GM12878 (cell line): ENCODE data around the gene POU2F3. TPM values are rescaled to one million over a fixed set of nuclear protein-coding genes. Genes with fewer than 3 reads are reported as not detected.

Experiments used
- ATAC-seq: fragments of 200-7000 bp; cut with Tn5 transposase; 3 replicates; pipeline ENCODE4 v1.9.1; 2020; ENCODE audit warnings: mild to moderate bottlenecking, moderate library complexity
- BruUV-seq: library from RNA; stranded (reverse); fragments of 400-500 nt; replicated peaks from 2 replicates; lab custom pipeline; 2021; lab: Mats Ljungman, UMichigan
- CTCF ChIA-PET: fragments of 300-600 bp; sonication (Branson Sonifier 250); formaldehyde crosslinking; extraction: SDS; loops from one replicate; lab custom pipeline; 2021; ENCODE audit warnings: inconsistent platforms; lab: Yijun Ruan, JAX
- POLR2A ChIA-PET: fragments of 350-600 bp; formaldehyde crosslinking; extraction: SDS; loops from one replicate; lab custom pipeline; 2021; ENCODE audit warnings: inconsistent platforms; lab: Charles Lee
- RAD21 ChIA-PET: fragments of 300-600 bp; sonication (Branson Sonifier 250); formaldehyde crosslinking; loops from one replicate; lab custom pipeline; 2023; ENCODE audit warnings: antibody characterized with exemption; ENCODE audit not compliant: unreplicated experiment; lab: Charles Lee
- SMC1A ChIA-PET: fragments of 300-600 bp; sonication (Branson Sonifier 250); formaldehyde crosslinking; loops from one replicate; lab custom pipeline; 2023; ENCODE audit not compliant: unreplicated experiment, uncharacterized antibody; lab: Charles Lee
- DNase-seq: peaks from one replicate; pipeline ENCODE4 v3.0.0-alpha.2; 2011; ENCODE audit warnings: low read depth, low spot score
- FAIRE-seq: peaks from 3 replicates; lab custom pipeline; 2011; peaks lifted over from hg19 to GRCh38; lab: Jason Lieb, UNC
- H2AFZ ChIP-seq: 2 replicates; pipeline ENCODE4 v1.6.0; 2011; ENCODE audit warnings: low read depth, low read length, control low read depth; ENCODE audit not compliant: control insufficient read depth
- H3K27ac ChIP-seq: 2 replicates; pipeline ENCODE4 v1.5.1; 2011; ENCODE audit warnings: control low read depth; ENCODE audit not compliant: control insufficient read depth, insufficient read depth
- H3K27me3 ChIP-seq, 2 experiments: replicated peaks in 1 of 2; 2 replicates each; pipeline versions ENCODE4 v1.6.0 to v1.6.1; 2011; ENCODE audit warnings: low read length in 1 of 2; ENCODE audit not compliant: control insufficient read depth in 2 of 2, insufficient read depth in 2 of 2
- H3K36me3 ChIP-seq, 2 experiments: 2 replicates each; pipeline ENCODE4 v1.5.1; 2011; ENCODE audit warnings: low read length in 1 of 2; ENCODE audit not compliant: control insufficient read depth in 2 of 2, insufficient read depth in 2 of 2
- H3K4me1 ChIP-seq: 2 replicates; pipeline ENCODE4 v1.6.1; 2011; ENCODE audit warnings: mild to moderate bottlenecking, low read length, moderate library complexity, mixed read lengths; ENCODE audit not compliant: control insufficient read depth, insufficient read depth
- H3K4me2 ChIP-seq: 2 replicates; pipeline ENCODE4 v1.6.0; 2011; ENCODE audit warnings: control low read depth; ENCODE audit not compliant: control insufficient read depth, insufficient read depth
- H3K4me3 ChIP-seq: fragments of 200-600 bp; sonication (generic); 2 replicates; pipeline ENCODE4 v1.5.1; 2016
- H3K79me2 ChIP-seq: 2 replicates; pipeline ENCODE4 v1.6.0; 2011; ENCODE audit warnings: low read length; ENCODE audit not compliant: control insufficient read depth, insufficient read depth
- H3K9ac ChIP-seq: 2 replicates; pipeline ENCODE4 v1.8.0; 2011; ENCODE audit warnings: low read length, control low read depth, mixed read lengths; ENCODE audit not compliant: control insufficient read depth, insufficient read depth
- H3K9me3 ChIP-seq: replicated peaks from 3 replicates; pipeline ENCODE4 v1.5.1; 2011; ENCODE audit warnings: mild to moderate bottlenecking, low read length; ENCODE audit not compliant: control insufficient read depth, insufficient read depth
- H4K20me1 ChIP-seq: 2 replicates; pipeline ENCODE4 v1.6.0; 2011; ENCODE audit not compliant: control insufficient read depth, insufficient read depth
- ATF2 ChIP-seq: IDR thresholded peaks from 2 replicates; pipeline ENCODE4 v1.6.1; 2012; ENCODE audit warnings: low read length, inconsistent platforms
- ATF3 ChIP-seq: IDR thresholded peaks from 2 replicates; pipeline ENCODE4 v1.6.1; 2011; ENCODE audit warnings: low read depth, mild to moderate bottlenecking, low read length, moderate library complexity, borderline replicate concordance; ENCODE audit errors: extremely low read depth
- BMI1 ChIP-seq: fragments of 450-650 bp; IDR thresholded peaks from 2 replicates; pipeline ENCODE4 v1.6.1; 2016; ENCODE audit warnings: mild to moderate bottlenecking, moderate library complexity, borderline replicate concordance
- FOXM1 ChIP-seq: IDR thresholded peaks from 2 replicates; pipeline ENCODE4 v1.6.1; 2012; ENCODE audit warnings: low read depth, mild to moderate bottlenecking, inconsistent platforms, low read length, moderate library complexity
- KAT2A ChIP-seq: conservative IDR thresholded peaks from 2 replicates; pipeline ENCODE4 v1.6.1; 2011; ENCODE audit warnings: low read depth, low read length; ENCODE audit not compliant: control insufficient read depth
- PRDM15 ChIP-seq: fragments of 450-650 bp; formaldehyde crosslinking; IDR thresholded peaks from 2 replicates; pipeline ENCODE4 v1.4.0; 2020; ENCODE audit warnings: mild to moderate bottlenecking, moderate library complexity
- TCF3 ChIP-seq: IDR thresholded peaks from 2 replicates; pipeline ENCODE4 v1.6.1; 2012; ENCODE audit warnings: low read depth, mild to moderate bottlenecking, low read length, borderline replicate concordance; ENCODE audit not compliant: insufficient read depth
- ZBTB33 ChIP-seq: fragments of 450-650 bp; IDR thresholded peaks from 2 replicates; pipeline ENCODE4 v1.6.1; 2017; ENCODE audit warnings: mild to moderate bottlenecking
- ZNF592 ChIP-seq: fragments of 450-650 bp; IDR thresholded peaks from 2 replicates; pipeline ENCODE4 v1.6.1; 2017; ENCODE audit warnings: mild to moderate bottlenecking, moderate library complexity
- WGBS: methylation state at CpG from one replicate; pipeline ENCODE4 v1.1.6; 2016; ENCODE audit warnings: low lambda C conversion rate; ENCODE audit not compliant: insufficient replicate concordance, insufficient coverage; ENCODE audit errors: missing lambda C conversion rate; 5-methylcytosine and 5-hydroxymethylcytosine counted together
- in situ Hi-C: fragments of 300-500 bp; cut with MboI; formaldehyde crosslinking; loops from 9 replicates; pipeline ENCODE4 v1.14.3; 2018; ENCODE audit warnings: mixed read lengths
- intact Hi-C: fragments of 100-400 bp; cut with micrococcal nuclease; formaldehyde crosslinking; loops from one replicate; pipeline ENCODE4 v1.14.2; 2022; ENCODE audit not compliant: unreplicated experiment
- polyA plus RNA-seq, 11 experiments: library from polyadenylated mRNA; depleted of rRNA in 4 of 11; unstranded in 6 of 11; stranded (reverse) in 5 of 11; fragments of >200 nt; fragmentation: Nextera tagmentation in 4 of 11; fragmentation: Illumina TruSeq in 1 of 11; extraction: Ambion mirVana in 4 of 11; extraction: Trizol in 1 of 11; gene quantifications; 1 replicate in 1 of 11; 2 replicates in 10 of 11; pipeline versions ENCODE4 v1.2.1 to v1.2.3, GENCODE V29; 2011 to 2016; ENCODE audit warnings: inconsistent platforms in 2 of 11, missing spikeins in 2 of 11, low read depth in 1 of 11
- total RNA-seq, 4 experiments: library from RNA; depleted of rRNA in 3 of 4; stranded (reverse); fragments of >200 nt in 3 of 4; fragmentation: Illumina TruSeq in 1 of 4; extraction: Trizol in 1 of 4; gene quantifications; 2 replicates each; pipeline versions ENCODE4 v1.2.1 to v1.2.3, GENCODE V29; 2013 to 2021

POU2F3 gene
- total and polyA plus RNA-seq, 10 of the 15 experiments (the other 5 are each of a cell fraction or from before 2014, with no cell fraction given) = 0.09 to 4.4 (median 0.33) TPM

GRCh38 chr11:120224361-120224760, 15.6 kb upstream of the POU2F3 start:
- no peak overlapping the region for H2AFZ ChIP-seq
- ChIA-PET POLR2A (no interaction called here), CTCF (interaction anchor here (1.4 to 18.4 kb wide), 3 partner anchors 11 to 78 kb away, joined by 3 to 783 read pairs (median 10); no protein-coding TSS in a partner anchor), RAD21 (interaction anchor here (1.1 to 2.2 kb wide), 3 partner anchors 54 to 78 kb away, joined by 3 to 8 read pairs (median 3); no protein-coding TSS in a partner anchor), SMC1A (interaction anchor here (0.6 to 1.8 kb wide), 3 partner anchors 37 to 78 kb away, joined by 3 to 6 read pairs (median 4); no protein-coding TSS in a partner anchor)
- H3K36me3 ChIP-seq = no peaks in the 10 kb centered on the region
- BruUV-seq = no TSS peak
- no peaks in the 10 kb centered on the region for H3K9me3 ChIP-seq
- H3K27me3 ChIP-seq = no peaks in the 10 kb centered on the region
- H3K4me1 ChIP-seq = peaks cover 8% of the 10 kb centered on the region
- no peak for FAIRE-seq
- H3K4me3 ChIP-seq = no peak overlapping the region
- H3K79me2 ChIP-seq = no peaks in the 10 kb centered on the region
- intact Hi-C loops = loop anchor here (10.0 kb wide), 1 partner anchor 740 kb away; no protein-coding TSS in a partner anchor
- no peak overlapping the region for H3K9ac ChIP-seq
- no peak for DNase-seq
- no peak for ATAC-seq
- H3K4me2 ChIP-seq = no peak overlapping the region
- no peak overlapping the region for H3K27ac ChIP-seq
- 55% methylated on average over 6 of the region's 6 CpGs for WGBS
- no peaks in the 10 kb centered on the region for H4K20me1 ChIP-seq
- in situ Hi-C loops = no loop called here
- TF ChIP-seq ATF3 = no peak
- no peak for TF ChIP-seq KAT2A
- no peak for TF ChIP-seq BMI1
- TF ChIP-seq FOXM1 = no peak
- no peak for TF ChIP-seq TCF3
- no peak for TF ChIP-seq ZBTB33
- TF ChIP-seq ZNF592 = no peak
- no peak for TF ChIP-seq PRDM15
- no peak for TF ChIP-seq ATF2
